PFSK-1 (cell line): ENCODE data around the gene ATP13A3.

Experiments
- POLR2AphosphoS5 ChIP-seq: IDR thresholded peaks from 2 replicates; pipeline ENCODE4 v1.6.1; 2012; ENCODE audit warnings: low read depth, mild to moderate bottlenecking, control low read depth, low read length, moderate library complexity
- TAF1 ChIP-seq: IDR thresholded peaks from 2 replicates; pipeline ENCODE4 v1.6.1; 2012; ENCODE audit warnings: low read length, control low read depth, borderline replicate concordance; ENCODE audit not compliant: insufficient read depth
- TF ChIP-seq, protein P1 (sequence below), 2 experiments: IDR thresholded peaks; 2 replicates each; pipeline versions ENCODE4 v1.6.1 to v1.8.0; 2011 to 2012; ENCODE audit warnings: low read depth in 2 of 2, low read length in 2 of 2, control low read depth in 1 of 2, inconsistent platforms in 1 of 2, mild to moderate bottlenecking in 1 of 2, moderate library complexity in 1 of 2; ENCODE audit not compliant: insufficient read depth in 1 of 2

DNA sequence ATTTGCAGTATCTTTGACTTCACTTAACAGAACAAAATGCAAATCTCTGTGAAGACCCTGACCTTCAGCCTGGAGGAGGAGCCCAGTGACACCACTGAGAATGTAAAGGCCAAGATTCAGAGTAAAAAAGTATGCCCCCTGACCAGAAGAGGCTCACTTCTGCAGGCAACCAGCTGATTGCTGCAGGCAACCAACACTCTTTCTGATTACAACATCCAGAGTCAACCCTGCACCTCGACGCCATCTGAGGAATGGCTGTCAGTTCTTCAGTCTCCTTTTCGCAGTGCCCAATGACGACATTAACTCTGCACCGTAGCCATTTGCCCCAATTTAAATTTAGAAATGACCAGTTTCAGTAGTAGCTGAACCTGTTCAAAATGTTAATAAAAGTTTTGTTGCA, 14.9 kb downstream of the ATP13A3 start:
- TF ChIP-seq POLR2AphosphoS5 (no peak), TAF1 (no peak)
- TF ChIP-seq, protein P1, sequence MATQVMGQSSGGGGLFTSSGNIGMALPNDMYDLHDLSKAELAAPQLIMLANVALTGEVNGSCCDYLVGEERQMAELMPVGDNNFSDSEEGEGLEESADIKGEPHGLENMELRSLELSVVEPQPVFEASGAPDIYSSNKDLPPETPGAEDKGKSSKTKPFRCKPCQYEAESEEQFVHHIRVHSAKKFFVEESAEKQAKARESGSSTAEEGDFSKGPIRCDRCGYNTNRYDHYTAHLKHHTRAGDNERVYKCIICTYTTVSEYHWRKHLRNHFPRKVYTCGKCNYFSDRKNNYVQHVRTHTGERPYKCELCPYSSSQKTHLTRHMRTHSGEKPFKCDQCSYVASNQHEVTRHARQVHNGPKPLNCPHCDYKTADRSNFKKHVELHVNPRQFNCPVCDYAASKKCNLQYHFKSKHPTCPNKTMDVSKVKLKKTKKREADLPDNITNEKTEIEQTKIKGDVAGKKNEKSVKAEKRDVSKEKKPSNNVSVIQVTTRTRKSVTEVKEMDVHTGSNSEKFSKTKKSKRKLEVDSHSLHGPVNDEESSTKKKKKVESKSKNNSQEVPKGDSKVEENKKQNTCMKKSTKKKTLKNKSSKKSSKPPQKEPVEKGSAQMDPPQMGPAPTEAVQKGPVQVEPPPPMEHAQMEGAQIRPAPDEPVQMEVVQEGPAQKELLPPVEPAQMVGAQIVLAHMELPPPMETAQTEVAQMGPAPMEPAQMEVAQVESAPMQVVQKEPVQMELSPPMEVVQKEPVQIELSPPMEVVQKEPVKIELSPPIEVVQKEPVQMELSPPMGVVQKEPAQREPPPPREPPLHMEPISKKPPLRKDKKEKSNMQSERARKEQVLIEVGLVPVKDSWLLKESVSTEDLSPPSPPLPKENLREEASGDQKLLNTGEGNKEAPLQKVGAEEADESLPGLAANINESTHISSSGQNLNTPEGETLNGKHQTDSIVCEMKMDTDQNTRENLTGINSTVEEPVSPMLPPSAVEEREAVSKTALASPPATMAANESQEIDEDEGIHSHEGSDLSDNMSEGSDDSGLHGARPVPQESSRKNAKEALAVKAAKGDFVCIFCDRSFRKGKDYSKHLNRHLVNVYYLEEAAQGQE (IDR thresholded peaks at IDR 0.05; ENCODE audit: insufficient read depth in 1 of 2, low read depth in 2 of 2, low read length in 2 of 2) = no peak
